ENCODE data around the gene ANK3. TPM values are rescaled to one million over a fixed set of nuclear protein-coding genes. Genes with fewer than 3 reads are reported as not detected.
A peak's percentile ranks its signal among the peaks of the same experiment; 100 is the strongest.

ANK3 gene
- total RNA-seq, 1 donor from 2014 or later, result 87.6 TPM

DNA sequence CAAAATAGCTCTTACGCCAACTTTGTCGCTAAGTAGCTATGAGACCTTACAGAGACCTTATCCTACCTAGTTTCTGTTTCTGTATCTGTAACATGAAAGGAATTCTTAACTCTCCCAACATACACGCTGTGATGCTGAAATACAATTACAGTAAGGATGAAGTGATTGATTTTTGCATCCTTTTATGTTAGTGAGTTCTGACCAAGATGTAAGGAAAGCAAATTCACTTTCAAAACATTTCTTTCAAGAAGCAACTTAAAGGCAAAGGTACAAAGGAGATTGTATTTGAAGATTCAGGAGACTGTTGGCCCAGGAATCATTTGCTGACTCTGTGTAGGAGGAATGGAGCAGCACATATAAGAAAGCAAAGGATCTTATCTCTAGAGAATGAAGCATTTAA is 7.1 kb upstream of the ANK3 start:
- Mint-ChIP-seq H3K27me3 (no peaks in the 10 kb centered on the region), H3K4me1 (ENCODE audit: low read depth) (peaks cover 11% of the 10 kb centered on the region), H3K36me3 (ENCODE audit: insufficient read depth) (no peaks in the 10 kb centered on the region), H3K9me3 (ENCODE audit: low read depth) (peaks cover under 1% of the 10 kb centered on the region), H3K4me3 (ENCODE audit: low read depth) (no peak overlapping the region), H3K27ac (no peak overlapping the region)
- DNase-seq (ENCODE audit: low spot score, unreplicated experiment), result no peak
- TF ChIP-seq, protein P1, sequence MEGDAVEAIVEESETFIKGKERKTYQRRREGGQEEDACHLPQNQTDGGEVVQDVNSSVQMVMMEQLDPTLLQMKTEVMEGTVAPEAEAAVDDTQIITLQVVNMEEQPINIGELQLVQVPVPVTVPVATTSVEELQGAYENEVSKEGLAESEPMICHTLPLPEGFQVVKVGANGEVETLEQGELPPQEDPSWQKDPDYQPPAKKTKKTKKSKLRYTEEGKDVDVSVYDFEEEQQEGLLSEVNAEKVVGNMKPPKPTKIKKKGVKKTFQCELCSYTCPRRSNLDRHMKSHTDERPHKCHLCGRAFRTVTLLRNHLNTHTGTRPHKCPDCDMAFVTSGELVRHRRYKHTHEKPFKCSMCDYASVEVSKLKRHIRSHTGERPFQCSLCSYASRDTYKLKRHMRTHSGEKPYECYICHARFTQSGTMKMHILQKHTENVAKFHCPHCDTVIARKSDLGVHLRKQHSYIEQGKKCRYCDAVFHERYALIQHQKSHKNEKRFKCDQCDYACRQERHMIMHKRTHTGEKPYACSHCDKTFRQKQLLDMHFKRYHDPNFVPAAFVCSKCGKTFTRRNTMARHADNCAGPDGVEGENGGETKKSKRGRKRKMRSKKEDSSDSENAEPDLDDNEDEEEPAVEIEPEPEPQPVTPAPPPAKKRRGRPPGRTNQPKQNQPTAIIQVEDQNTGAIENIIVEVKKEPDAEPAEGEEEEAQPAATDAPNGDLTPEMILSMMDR (IDR thresholded peaks at IDR 0.05; ENCODE audit: unreplicated experiment), result no peak

DNA sequence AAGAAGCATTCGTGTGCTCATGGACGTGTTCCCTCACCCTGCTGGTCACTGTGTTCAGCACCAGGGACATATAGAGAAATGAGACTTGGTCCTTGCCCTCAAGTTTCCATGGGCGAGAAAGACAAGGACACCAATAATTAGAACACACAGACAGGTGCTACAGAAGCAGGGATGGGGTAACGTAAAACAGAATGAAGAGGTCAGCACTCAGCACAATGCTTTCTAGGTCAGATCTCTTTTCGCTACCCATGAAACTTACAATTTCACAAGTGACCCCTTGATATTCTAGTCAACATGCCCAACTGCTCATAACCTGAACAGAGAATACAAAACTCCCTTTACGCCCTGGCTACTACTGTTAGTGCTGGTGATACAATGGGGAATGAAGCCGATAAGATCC is 6.0 kb upstream of the ANK3 start:
- TF ChIP-seq, protein P1 (IDR thresholded peaks at IDR 0.05; ENCODE audit: unreplicated experiment), result no peak
- Mint-ChIP-seq H3K36me3 (ENCODE audit: insufficient read depth) (no peaks in the 10 kb centered on the region), H3K27me3 (no peaks in the 10 kb centered on the region), H3K4me1 (ENCODE audit: low read depth) (peaks cover 12% of the 10 kb centered on the region), H3K27ac (no peak overlapping the region), H3K9me3 (ENCODE audit: low read depth) (peaks cover 2% of the 10 kb centered on the region), H3K4me3 (ENCODE audit: low read depth) (no peak overlapping the region)
- no peak for DNase-seq (ENCODE audit: low spot score, unreplicated experiment)

DNA sequence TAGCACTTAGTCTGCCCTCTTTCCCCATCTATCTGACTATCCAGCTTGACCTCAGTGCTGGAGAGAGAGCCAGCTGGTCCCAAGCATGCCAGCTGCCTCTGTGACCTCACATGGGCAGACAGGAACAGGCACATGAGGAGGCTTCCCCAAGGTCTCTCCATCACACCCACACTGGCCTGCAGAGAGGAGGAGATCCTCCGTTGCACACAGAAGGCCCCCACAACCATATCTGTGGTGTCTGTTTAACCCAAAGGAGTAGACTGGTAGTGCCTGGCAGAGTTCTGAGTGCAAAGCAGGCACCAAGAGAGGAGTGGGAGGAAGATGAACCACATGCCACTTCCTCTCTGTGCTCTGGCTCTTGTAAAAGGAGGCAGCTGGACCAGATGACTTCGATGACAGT is 4.8 kb upstream of the ANK3 start:
- Mint-ChIP-seq H3K4me3 (ENCODE audit: low read depth) (no peak overlapping the region), H3K27ac (no peak overlapping the region)

DNA sequence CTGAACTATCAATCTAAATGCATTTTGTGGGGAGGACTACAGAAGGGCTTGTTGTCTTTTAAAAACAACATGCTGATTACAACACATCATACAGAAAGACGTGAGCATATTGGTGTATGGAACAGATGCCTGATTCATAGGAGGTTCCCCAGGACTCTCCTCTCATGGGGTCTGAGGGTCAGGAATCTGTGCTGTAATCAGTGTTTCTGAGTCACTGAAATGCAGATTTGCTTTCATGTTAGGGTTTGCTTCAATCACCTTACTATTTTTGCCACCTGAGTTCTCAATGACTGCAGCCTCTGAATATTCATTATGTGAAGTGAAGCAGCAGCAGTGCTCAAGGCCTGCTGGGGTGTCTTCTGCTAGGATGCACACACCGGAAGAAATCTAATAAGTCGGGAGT is 550 bp upstream of the ANK3 start:
- Mint-ChIP-seq H3K27ac (no peak overlapping the region), H3K27me3 (no peaks in the 10 kb centered on the region), H3K36me3 (ENCODE audit: insufficient read depth) (no peaks in the 10 kb centered on the region), H3K9me3 (ENCODE audit: low read depth) (peaks cover 2% of the 10 kb centered on the region), H3K4me1 (ENCODE audit: low read depth) (peaks cover 13% of the 10 kb centered on the region), H3K4me3 (ENCODE audit: low read depth) (no peak overlapping the region)
- TF ChIP-seq, protein P1 (IDR thresholded peaks at IDR 0.05; ENCODE audit: unreplicated experiment), result no peak
- no peak for DNase-seq (ENCODE audit: low spot score, unreplicated experiment)

More for the DNA sequence above, 4.8 kb upstream of the ANK3 start:
- no peak for DNase-seq (ENCODE audit: low spot score, unreplicated experiment)
- H3K36me3 Mint-ChIP-seq (ENCODE audit: insufficient read depth), result no peaks in the 10 kb centered on the region
- TF ChIP-seq, protein P1 (IDR thresholded peaks at IDR 0.05; ENCODE audit: unreplicated experiment), result no peak
- H3K27me3 Mint-ChIP-seq, result no peaks in the 10 kb centered on the region
- peaks cover 12% of the 10 kb centered on the region for H3K4me1 Mint-ChIP-seq (ENCODE audit: low read depth)
- H3K9me3 Mint-ChIP-seq (ENCODE audit: low read depth), result peaks cover 2% of the 10 kb centered on the region

DNA sequence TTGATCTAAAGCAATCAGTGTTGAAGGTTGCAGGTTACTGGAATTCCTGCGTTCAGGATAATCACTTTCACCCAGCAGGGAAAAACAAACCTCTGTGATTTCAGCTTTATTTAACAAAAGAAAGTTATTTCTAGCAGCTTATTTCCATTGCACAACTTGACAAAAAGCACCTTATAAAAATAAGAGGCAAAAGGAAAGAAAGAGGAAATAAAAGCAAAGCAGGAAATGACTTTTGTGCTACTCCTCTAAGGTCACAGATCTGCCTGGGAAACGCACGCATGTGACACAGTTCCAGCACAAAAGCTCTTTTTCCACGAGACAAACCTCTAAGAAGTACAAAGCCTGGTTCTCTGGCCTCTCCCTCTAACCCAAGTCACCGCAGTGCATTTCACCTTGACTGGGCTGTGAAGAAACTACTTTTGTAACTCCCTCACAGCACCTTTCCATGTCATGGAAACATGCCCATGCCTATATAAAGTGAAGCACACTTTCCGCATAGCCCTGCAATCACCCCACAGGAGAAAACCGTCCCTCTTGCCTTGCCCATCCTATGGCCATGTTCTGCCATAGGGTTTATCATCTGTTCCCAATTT is 870 bp downstream of the ANK3 start:
- peaks cover 13% of the 10 kb centered on the region for H3K4me1 Mint-ChIP-seq (ENCODE audit: low read depth)
- peaks cover 2% of the 10 kb centered on the region for H3K9me3 Mint-ChIP-seq (ENCODE audit: low read depth)
- DNase-seq (ENCODE audit: low spot score, unreplicated experiment), result no peak
- no peak overlapping the region for H3K4me3 Mint-ChIP-seq (ENCODE audit: low read depth)
- H3K36me3 Mint-ChIP-seq (ENCODE audit: insufficient read depth), result no peaks in the 10 kb centered on the region
- no peaks in the 10 kb centered on the region for H3K27me3 Mint-ChIP-seq
- peak overlapping the region; percentile 63 for H3K27ac Mint-ChIP-seq
- TF ChIP-seq, protein P1 (IDR thresholded peaks at IDR 0.05; ENCODE audit: unreplicated experiment), result no peak
